ENCODE results near the gene ANKS1B.

GRCh38 chr12:99201906-99202645 lies 782.7 kb downstream of the ANKS1B start:
- TF ChIP-seq ZNF274 (IDR thresholded peaks at IDR 0.05; ENCODE audit: low read depth, low read length) (no peak), YY1 (IDR thresholded peaks at IDR 0.05; ENCODE audit: insufficient read depth, insufficient read length) (no peak)
